OCI-LY7 (cell line): ENCODE results near the gene TRIM5. TPM values are rescaled to one million over a fixed set of nuclear protein-coding genes. Genes with fewer than 3 reads are reported as not detected.

ENCODE experiments used
- BruUV-seq: library from RNA; stranded (reverse); fragments of 400-500 nt; replicated peaks from 2 replicates; lab custom pipeline; 2021; lab: Mats Ljungman, UMichigan
- CTCF ChIA-PET: fragments of 300-600 bp; sonication (Branson Sonifier 250); formaldehyde crosslinking; loops from one replicate; lab custom pipeline; 2022; ENCODE audit warnings: antibody characterized with exemption; ENCODE audit not compliant: unreplicated experiment; lab: Charles Lee
- POLR2A ChIA-PET: fragments of 300-600 bp; sonication (Branson Sonifier 250); formaldehyde crosslinking; loops from one replicate; lab custom pipeline; 2022; ENCODE audit warnings: antibody characterized with exemption; lab: Charles Lee
- DNase-seq: peaks from one replicate; pipeline ENCODE4 v3.0.0-alpha.2; 2015; ENCODE audit warnings: low spot score
- H2AFZ ChIP-seq: fragments of 200-600 bp; sonication (generic), shearing (Covaris generic); 2 replicates; pipeline ENCODE4 v1.6.1; 2014; ENCODE audit warnings: mild to moderate bottlenecking, antibody characterized with exemption, low read length, moderate library complexity
- H3K27ac ChIP-seq: fragments of 200-600 bp; sonication (generic); 2 replicates; pipeline ENCODE4 v1.5.1; 2014; ENCODE audit warnings: mixed run types, low read depth, mild to moderate bottlenecking, moderate library complexity, low read length, inconsistent platforms; ENCODE audit not compliant: poor library complexity, severe bottlenecking
- H3K36me3 ChIP-seq: fragments of 200-600 bp; sonication (generic); 2 replicates; pipeline ENCODE4 v1.6.1; 2014; ENCODE audit warnings: mild to moderate bottlenecking, antibody characterized with exemption, low read length, moderate library complexity, mixed read lengths; ENCODE audit not compliant: insufficient read depth
- H3K4me1 ChIP-seq: fragments of 200-600 bp; sonication (generic); 2 replicates; pipeline ENCODE4 v1.5.1; 2014; ENCODE audit warnings: mild to moderate bottlenecking, low read length; ENCODE audit not compliant: insufficient read depth, poor library complexity, severe bottlenecking
- H3K4me2 ChIP-seq: fragments of 200-600 bp; sonication (generic); 2 replicates; pipeline ENCODE4 v1.6.1; 2014; ENCODE audit warnings: mild to moderate bottlenecking, low read length
- H3K4me3 ChIP-seq: fragments of 200-600 bp; sonication (generic); 2 replicates; pipeline ENCODE4 v1.5.1; 2014; ENCODE audit warnings: mild to moderate bottlenecking, low read depth, low read length; ENCODE audit not compliant: poor library complexity, severe bottlenecking
- H3K79me2 ChIP-seq: fragments of 200-600 bp; sonication (generic); 2 replicates; pipeline ENCODE4 v1.6.1; 2016; ENCODE audit warnings: low read depth, mild to moderate bottlenecking, low read length, moderate library complexity, mixed read lengths; ENCODE audit not compliant: insufficient read depth
- H3K9me2 ChIP-seq: fragments of 200-600 bp; sonication (generic); 2 replicates; pipeline ENCODE4 v1.6.1; 2016; ENCODE audit warnings: mild to moderate bottlenecking, low read length, mixed read lengths; ENCODE audit not compliant: insufficient read depth
- H3K9me3 ChIP-seq: fragments of 200-600 bp; sonication (generic); 2 replicates; pipeline ENCODE4 v1.6.1; 2014; ENCODE audit warnings: mild to moderate bottlenecking, mixed run types, low read length, mixed read lengths
- H4K20me1 ChIP-seq: fragments of 200-600 bp; sonication (generic); 2 replicates; pipeline ENCODE4 v1.6.1; 2014; ENCODE audit warnings: mild to moderate bottlenecking, antibody characterized with exemption, low read length, moderate library complexity, mixed read lengths; ENCODE audit not compliant: insufficient read depth
- EZH2phosphoT487 ChIP-seq: fragments of 200-600 bp; sonication (generic); IDR thresholded peaks from 2 replicates; pipeline ENCODE4 v1.6.1; 2018; ENCODE audit warnings: low read depth, borderline replicate concordance, mild to moderate bottlenecking, mixed run types, antibody characterized with exemption, low read length, moderate library complexity, mixed read lengths
- intact Hi-C: fragments of 100-400 bp; cut with micrococcal nuclease; formaldehyde crosslinking; loops from one replicate; pipeline ENCODE4 v1.10.0; 2022; ENCODE audit not compliant: unreplicated experiment
- total RNA-seq, 2 experiments: library from RNA; depleted of rRNA in 1 of 2; stranded (reverse); fragments of >200 nt in 1 of 2; shearing (Covaris generic) in 1 of 2; gene quantifications; 2 replicates each; pipeline ENCODE4 v1.2.3, GENCODE V29; 2014 to 2022
- TF ChIP-seq, protein P1 (sequence below): fragments of 200-600 bp; sonication (generic); conservative IDR thresholded peaks from 2 replicates; pipeline ENCODE4 v1.5.1; 2014; ENCODE audit warnings: mild to moderate bottlenecking, antibody characterized with exemption, low read length, moderate library complexity, mixed read lengths

Gene TRIM5
- total RNA-seq, 2 experiments from 2014 or later: 19.6 to 22.5 TPM

DNA sequence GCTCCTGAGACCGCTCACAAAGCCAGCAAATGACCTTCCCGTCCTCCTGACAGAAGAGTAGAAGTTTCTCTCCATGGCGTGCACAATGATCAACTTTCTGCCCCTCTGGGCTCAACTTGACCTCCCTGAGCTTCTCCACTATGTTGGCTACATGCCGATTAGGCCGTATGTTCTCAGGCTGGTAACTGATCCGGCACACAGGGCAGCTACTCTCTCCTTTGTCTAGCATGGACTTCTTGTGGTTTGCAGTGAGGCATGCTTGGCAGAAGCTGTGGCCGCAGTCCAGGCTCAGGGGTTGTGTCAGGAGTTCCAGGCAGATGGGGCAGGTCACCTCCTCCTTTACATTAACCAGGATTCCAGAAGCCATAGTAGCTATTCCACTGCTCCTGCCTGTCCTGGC lies 5.1 kb downstream of the TRIM5 start:
- CTCF ChIA-PET: no interaction called here
- Histone ChIP-seq H2AFZ (no peak overlapping the region), H3K4me1 (peaks cover 5% of the 10 kb centered on the region), H3K27ac (no peak overlapping the region), H3K4me3 (no peak overlapping the region), H3K9me3 (no peaks in the 10 kb centered on the region), H3K36me3 (peaks cover 20% of the 10 kb centered on the region), H3K9me2 (no peaks in the 10 kb centered on the region), H3K79me2 (peaks cover 7% of the 10 kb centered on the region; the same call in 1 of the 2 replicates), H4K20me1 (no peaks in the 10 kb centered on the region), H3K4me2 (no peak overlapping the region)
- no TSS peak for BruUV-seq
- POLR2A ChIA-PET: no interaction called here
- no peak for TF ChIP-seq EZH2phosphoT487
- TF ChIP-seq, protein P1, sequence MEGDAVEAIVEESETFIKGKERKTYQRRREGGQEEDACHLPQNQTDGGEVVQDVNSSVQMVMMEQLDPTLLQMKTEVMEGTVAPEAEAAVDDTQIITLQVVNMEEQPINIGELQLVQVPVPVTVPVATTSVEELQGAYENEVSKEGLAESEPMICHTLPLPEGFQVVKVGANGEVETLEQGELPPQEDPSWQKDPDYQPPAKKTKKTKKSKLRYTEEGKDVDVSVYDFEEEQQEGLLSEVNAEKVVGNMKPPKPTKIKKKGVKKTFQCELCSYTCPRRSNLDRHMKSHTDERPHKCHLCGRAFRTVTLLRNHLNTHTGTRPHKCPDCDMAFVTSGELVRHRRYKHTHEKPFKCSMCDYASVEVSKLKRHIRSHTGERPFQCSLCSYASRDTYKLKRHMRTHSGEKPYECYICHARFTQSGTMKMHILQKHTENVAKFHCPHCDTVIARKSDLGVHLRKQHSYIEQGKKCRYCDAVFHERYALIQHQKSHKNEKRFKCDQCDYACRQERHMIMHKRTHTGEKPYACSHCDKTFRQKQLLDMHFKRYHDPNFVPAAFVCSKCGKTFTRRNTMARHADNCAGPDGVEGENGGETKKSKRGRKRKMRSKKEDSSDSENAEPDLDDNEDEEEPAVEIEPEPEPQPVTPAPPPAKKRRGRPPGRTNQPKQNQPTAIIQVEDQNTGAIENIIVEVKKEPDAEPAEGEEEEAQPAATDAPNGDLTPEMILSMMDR: no peak
- intact Hi-C loops: loop anchor here (10.0 kb wide), 1 partner anchor 555 kb away; the partner anchor contains the start of genes CNGA4 and FHIP1B
- DNase-seq: no peak

DNA sequence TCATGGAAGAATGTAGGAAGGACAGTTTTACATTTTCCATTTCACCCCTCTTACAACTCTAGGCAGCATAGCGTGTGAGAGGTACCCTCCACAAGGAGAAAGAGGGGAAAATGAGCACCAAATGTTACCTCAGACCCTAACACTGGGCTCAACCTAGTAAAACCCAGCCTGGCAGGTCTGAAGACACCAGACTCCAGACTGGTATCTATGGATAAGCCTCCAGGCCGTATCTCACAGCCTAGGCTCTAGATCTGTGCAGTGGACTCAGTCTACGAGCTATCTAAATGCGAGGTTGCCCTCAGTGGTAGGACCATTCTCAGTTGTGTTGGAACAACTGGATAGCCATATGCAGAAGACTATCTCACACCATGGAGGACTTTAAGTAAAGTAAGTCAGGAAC lies 10.5 kb downstream of the TRIM5 start:
- Histone ChIP-seq H3K9me2 (no peaks in the 10 kb centered on the region), H4K20me1 (no peaks in the 10 kb centered on the region), H3K36me3 (peaks cover 39% of the 10 kb centered on the region), H3K4me1 (no peaks in the 10 kb centered on the region), H3K4me2 (no peak overlapping the region), H3K27ac (no peak overlapping the region), H2AFZ (no peak overlapping the region), H3K4me3 (no peak overlapping the region), H3K9me3 (no peaks in the 10 kb centered on the region), H3K79me2 (no peaks in the 10 kb centered on the region)
- no TSS peak for BruUV-seq
- no peak for DNase-seq
- ChIA-PET POLR2A (interaction anchor here (0.5 to 0.7 kb wide), 3 partner anchors 71 to 390 kb away, joined by 3 to 4 read pairs (median 3); no protein-coding TSS in a partner anchor), CTCF (no interaction called here)
- TF ChIP-seq, protein P1: no peak
- TF ChIP-seq EZH2phosphoT487: no peak
- intact Hi-C loops: no loop called here

- H3K36me3 ChIP-seq: peaks cover 27% of the 10 kb centered on the region
- H4K20me1 ChIP-seq: no peaks in the 10 kb centered on the region
- H3K9me3 ChIP-seq: no peaks in the 10 kb centered on the region
- no peak overlapping the region for H2AFZ ChIP-seq
- BruUV-seq: no TSS peak
- no peak overlapping the region for H3K4me3 ChIP-seq
- no peak for TF ChIP-seq EZH2phosphoT487
- TF ChIP-seq, protein P1: no peak
- no peak overlapping the region for H3K4me2 ChIP-seq
- intact Hi-C loops: no loop called here
- H3K9me2 ChIP-seq: no peaks in the 10 kb centered on the region
- H3K4me1 ChIP-seq: no peaks in the 10 kb centered on the region
- no peaks in the 10 kb centered on the region for H3K79me2 ChIP-seq
- no peak overlapping the region for H3K27ac ChIP-seq
- ChIA-PET CTCF (no interaction called here), POLR2A (interaction anchor here (0.7 kb wide), 1 partner anchor 12 kb away, joined by 3 read pairs; no protein-coding TSS in a partner anchor)
- DNase-seq: no peak
Observed at GRCh38 chr11:5671831-5672230, 13.0 kb downstream of the TRIM5 start.
